Measurements from ENCODE around the gene KRTAP10-6. TPM values are rescaled to one million over a fixed set of nuclear protein-coding genes. Genes with fewer than 3 reads are reported as not detected.

KRTAP10-6 gene
- total RNA-seq, 1 experiment from 2014 or later: not detected

DNA sequence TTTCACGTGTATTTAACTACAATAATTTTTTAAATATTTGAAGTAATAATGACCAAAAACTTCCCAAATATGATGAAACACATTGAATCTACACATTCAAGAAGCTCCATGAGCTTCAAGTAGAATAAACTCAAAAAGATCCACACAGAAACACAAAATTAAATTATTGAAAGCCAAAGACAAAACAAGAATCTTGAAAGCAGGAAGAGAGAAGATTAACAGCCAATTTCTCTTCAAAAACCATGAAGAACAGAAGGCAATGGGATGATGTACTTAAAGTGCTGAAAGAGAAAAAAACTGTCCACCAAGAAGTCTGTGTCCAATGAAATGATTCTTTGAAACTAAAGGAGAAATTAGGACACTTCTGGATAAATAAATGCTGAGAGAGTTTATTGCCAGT, 39.8 kb upstream of the KRTAP10-6 start:
- POLR2A ChIA-PET: no interaction called here
- Histone ChIP-seq H3K4me2 (ENCODE audit: low read length) (no peak overlapping the region), H3K4me1 (ENCODE audit: control insufficient read depth in 1 of 2, insufficient read depth in 2 of 2, low read length in 2 of 2) (no peaks in the 10 kb centered on the region), H3K79me2 (ENCODE audit: insufficient read depth, low read length) (no peaks in the 10 kb centered on the region), H4K20me1 (ENCODE audit: insufficient read depth) (no peaks in the 10 kb centered on the region), H2AFZ (ENCODE audit: low read depth, low read length, poor library complexity, severe bottlenecking) (no peak overlapping the region), H3K4me3 (replicated peaks in 1 of 2; ENCODE audit: low read depth in 1 of 2, low read length in 2 of 2) (no peak overlapping the region), H3K9ac (ENCODE audit: low read length) (no peak overlapping the region), H3K9me2 (ENCODE audit: insufficient read depth) (no peaks in the 10 kb centered on the region), H3K9me3 (ENCODE audit: control insufficient read depth in 1 of 2, insufficient read depth in 1 of 2, low read depth in 1 of 2, low read length in 2 of 2) (peaks cover 0 to 3% of the 10 kb centered on the region in 2 experiments; a peak in 1 of 4 replicates), H3K27me3 (ENCODE audit: insufficient read depth, low read length) (no peaks in the 10 kb centered on the region), H3K36me3 (ENCODE audit: control insufficient read depth in 1 of 2, insufficient read depth in 2 of 2, low read length in 2 of 2) (no peaks in the 10 kb centered on the region), H3K27ac (ENCODE audit: low read depth, low read length) (no peak overlapping the region)
- ATAC-seq (no peak), DNase-seq (ENCODE audit: low read depth, low spot score) (no peak)
- CTCF ChIA-PET: no interaction called here
- RAD21 ChIA-PET (ENCODE audit: low non-redundant PET in 1 of 2, low total read pairs in 2 of 2, uncharacterized antibody in 2 of 2, unreplicated experiment in 2 of 2): no interaction called here
- BruUV-seq (replicated peaks): no TSS peak
- intact Hi-C loops (cut with micrococcal nuclease): no loop called here
- TF ChIP-seq EZH2phosphoT487 (IDR thresholded peaks at IDR 0.05; ENCODE audit: borderline replicate concordance): no peak

GRCh38 chr21:44630440-44630839, 38.1 kb upstream of the KRTAP10-6 start:
- no peaks in the 10 kb centered on the region for H3K79me2 ChIP-seq (ENCODE audit: insufficient read depth, low read length)
- ChIA-PET CTCF (no interaction called here), RAD21 (ENCODE audit: low non-redundant PET in 1 of 2, low total read pairs in 2 of 2, uncharacterized antibody in 2 of 2, unreplicated experiment in 2 of 2) (no interaction called here), POLR2A (no interaction called here)
- no peak overlapping the region for H3K9ac ChIP-seq (ENCODE audit: low read length)
- no peak for DNase-seq (ENCODE audit: low read depth, low spot score)
- H3K4me1 ChIP-seq (ENCODE audit: control insufficient read depth in 1 of 2, insufficient read depth in 2 of 2, low read length in 2 of 2): no peaks in the 10 kb centered on the region
- ATAC-seq: no peak
- TF ChIP-seq MAX (IDR thresholded peaks at IDR 0.05): no peak
- BruUV-seq (replicated peaks): no TSS peak
- H3K9me2 ChIP-seq (ENCODE audit: insufficient read depth): no peaks in the 10 kb centered on the region
- no peak overlapping the region for H3K4me3 ChIP-seq (replicated peaks in 1 of 2; ENCODE audit: low read depth in 1 of 2, low read length in 2 of 2)
- no peaks in the 10 kb centered on the region for H3K27me3 ChIP-seq (ENCODE audit: insufficient read depth, low read length)
- H4K20me1 ChIP-seq (ENCODE audit: insufficient read depth): no peaks in the 10 kb centered on the region
- H2AFZ ChIP-seq (ENCODE audit: low read depth, low read length, poor library complexity, severe bottlenecking): no peak overlapping the region
- no peak overlapping the region for H3K4me2 ChIP-seq (ENCODE audit: low read length)
- H3K9me3 ChIP-seq (ENCODE audit: control insufficient read depth in 1 of 2, insufficient read depth in 1 of 2, low read depth in 1 of 2, low read length in 2 of 2): peaks cover 0 to 3% of the 10 kb centered on the region in 2 experiments; a peak in 1 of 4 replicates
- H3K27ac ChIP-seq (ENCODE audit: low read depth, low read length): no peak overlapping the region
- no peaks in the 10 kb centered on the region for H3K36me3 ChIP-seq (ENCODE audit: control insufficient read depth in 1 of 2, insufficient read depth in 2 of 2, low read length in 2 of 2)
- intact Hi-C loops (cut with micrococcal nuclease): no loop called here

Data from HCT116 (cell line).